MM.1S (cell line): ENCODE results near the gene PROX1.

Source experiments
- CTCF ChIP-seq: fragments of 300-600 bp; sonication (generic); IDR thresholded peaks from 2 replicates; pipeline ENCODE4 v1.5.1; 2016; ENCODE audit warnings: antibody characterized with exemption, low read length, mixed read lengths
- EZH2 ChIP-seq: fragments of 300-600 bp; sonication (generic); optimal IDR thresholded peaks from 2 replicates; pipeline ENCODE3; 2017; ENCODE audit warnings: low read depth, mild to moderate bottlenecking, antibody characterized with exemption, low read length, mixed read lengths
- EZH2phosphoT487 ChIP-seq: fragments of 300-600 bp; sonication (generic); IDR thresholded peaks from 2 replicates; pipeline ENCODE4 v1.6.1; 2018; ENCODE audit warnings: antibody characterized with exemption, low read length

GRCh38 chr1:214004014-214004413, 16.2 kb downstream of the PROX1 start:
- TF ChIP-seq CTCF (no peak), EZH2 (no peak), EZH2phosphoT487 (no peak)
